Right atrium auricular region (tissue), 2 donors: ENCODE measurements around the gene TSPAN5. TPM values are rescaled to one million over a fixed set of nuclear protein-coding genes. Genes with fewer than 3 reads are reported as not detected.

Experiments
- DNase-seq: peaks from one replicate; pipeline ENCODE4 v3.0.0-alpha.2; 2019; ENCODE audit warnings: low spot score
- H3K27ac ChIP-seq, 2 donors: fragments of 200-600 bp; sonication (generic); 1 replicate in 1 of 2; 2 replicates in 1 of 2; pipeline ENCODE4 v1.5.1; 2016 to 2019
- H3K27me3 ChIP-seq, 2 donors: fragments of 200-600 bp; sonication (generic); one replicate each; pipeline versions ENCODE4 v1.5.1 to v1.6.0; 2017 to 2019
- H3K36me3 ChIP-seq: fragments of 200-600 bp; sonication (generic); one replicate; pipeline ENCODE4 v1.5.1; 2016
- H3K4me1 ChIP-seq, 2 donors: fragments of 200-600 bp; sonication (generic); one replicate each; pipeline versions ENCODE4 v1.5.1 to v1.6.0; 2017 to 2019
- H3K4me3 ChIP-seq, 2 donors: fragments of 200-600 bp; sonication (generic); 1 replicate in 1 of 2; 2 replicates in 1 of 2; pipeline ENCODE4 v1.5.1; 2017 to 2019; ENCODE audit warnings: mild to moderate bottlenecking in 1 of 2, moderate library complexity in 1 of 2
- H3K9me3 ChIP-seq, 2 donors: fragments of 200-600 bp; sonication (generic); one replicate each; pipeline ENCODE4 v1.5.1; 2019
- total RNA-seq, 2 donors: library from RNA; depleted of rRNA; stranded (reverse); fragments of >200 nt; gene quantifications; one replicate each; pipeline ENCODE4 v1.1.0, GENCODE V29; 2016
- TF ChIP-seq, protein P1 (sequence below), 2 donors: fragments of 200-600 bp; sonication (generic); IDR thresholded peaks; one replicate each; pipeline ENCODE4 v1.5.1; 2019; ENCODE audit warnings: antibody characterized with exemption in 2 of 2

Gene TSPAN5
- total RNA-seq, 2 donors from 2014 or later, result 1.8 to 5.7 TPM

DNA sequence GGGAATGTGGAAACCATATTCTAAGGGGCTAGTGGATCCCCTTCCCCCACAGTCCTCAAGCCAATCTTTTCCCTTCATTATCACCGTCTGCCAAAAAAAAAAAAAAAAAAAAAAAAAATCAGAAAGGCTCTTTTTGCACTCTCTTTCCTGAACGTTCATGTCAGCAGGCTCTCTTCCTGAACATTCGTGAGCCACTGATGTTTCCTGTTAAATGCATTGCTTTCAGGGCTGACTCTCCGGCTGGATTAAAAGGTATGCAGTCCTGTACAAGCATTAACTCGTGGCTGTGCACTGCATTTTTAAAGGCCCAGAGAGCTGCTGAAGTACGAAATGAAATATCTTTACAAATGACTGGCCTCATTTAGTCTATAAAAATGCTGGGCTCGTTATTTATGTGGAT is 34.0 kb upstream of the TSPAN5 start:
- no peaks in the 10 kb centered on the region for H3K9me3 ChIP-seq
- H3K4me3 ChIP-seq, result no peak overlapping the region
- H3K36me3 ChIP-seq, result no peaks in the 10 kb centered on the region
- DNase-seq, result no peak
- TF ChIP-seq, protein P1, sequence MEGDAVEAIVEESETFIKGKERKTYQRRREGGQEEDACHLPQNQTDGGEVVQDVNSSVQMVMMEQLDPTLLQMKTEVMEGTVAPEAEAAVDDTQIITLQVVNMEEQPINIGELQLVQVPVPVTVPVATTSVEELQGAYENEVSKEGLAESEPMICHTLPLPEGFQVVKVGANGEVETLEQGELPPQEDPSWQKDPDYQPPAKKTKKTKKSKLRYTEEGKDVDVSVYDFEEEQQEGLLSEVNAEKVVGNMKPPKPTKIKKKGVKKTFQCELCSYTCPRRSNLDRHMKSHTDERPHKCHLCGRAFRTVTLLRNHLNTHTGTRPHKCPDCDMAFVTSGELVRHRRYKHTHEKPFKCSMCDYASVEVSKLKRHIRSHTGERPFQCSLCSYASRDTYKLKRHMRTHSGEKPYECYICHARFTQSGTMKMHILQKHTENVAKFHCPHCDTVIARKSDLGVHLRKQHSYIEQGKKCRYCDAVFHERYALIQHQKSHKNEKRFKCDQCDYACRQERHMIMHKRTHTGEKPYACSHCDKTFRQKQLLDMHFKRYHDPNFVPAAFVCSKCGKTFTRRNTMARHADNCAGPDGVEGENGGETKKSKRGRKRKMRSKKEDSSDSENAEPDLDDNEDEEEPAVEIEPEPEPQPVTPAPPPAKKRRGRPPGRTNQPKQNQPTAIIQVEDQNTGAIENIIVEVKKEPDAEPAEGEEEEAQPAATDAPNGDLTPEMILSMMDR (IDR thresholded peaks at IDR 0.05), result no peak
- no peaks in the 10 kb centered on the region for H3K27me3 ChIP-seq
- H3K27ac ChIP-seq, result no peak overlapping the region
- H3K4me1 ChIP-seq, result no peaks in the 10 kb centered on the region

DNA sequence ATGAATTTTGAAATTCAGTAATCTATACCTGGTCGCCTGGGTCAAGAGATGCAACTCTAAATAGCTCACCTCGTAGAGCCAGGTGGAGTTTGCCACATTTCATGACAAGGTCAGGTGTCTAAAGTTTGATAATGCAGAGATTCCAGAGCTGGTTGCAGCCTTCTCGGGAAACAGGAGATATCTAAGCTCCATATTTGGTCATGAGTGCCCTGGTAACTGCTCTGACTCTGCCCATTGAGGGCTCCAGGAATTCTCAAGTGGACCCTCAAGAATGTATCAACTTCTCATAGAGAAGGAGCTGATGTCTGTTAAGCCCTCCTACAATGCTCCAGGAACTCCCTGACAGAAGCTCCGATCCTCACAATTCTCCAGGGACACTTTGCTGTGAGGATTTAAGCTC is 33.2 kb upstream of the TSPAN5 start:
- no peak for DNase-seq
- no peaks in the 10 kb centered on the region for H3K36me3 ChIP-seq
- H3K27me3 ChIP-seq, result no peaks in the 10 kb centered on the region
- no peak overlapping the region for H3K27ac ChIP-seq
- H3K4me3 ChIP-seq, result no peak overlapping the region
- no peaks in the 10 kb centered on the region for H3K9me3 ChIP-seq
- no peaks in the 10 kb centered on the region for H3K4me1 ChIP-seq
- TF ChIP-seq, protein P1 (IDR thresholded peaks at IDR 0.05), result no peak

DNA sequence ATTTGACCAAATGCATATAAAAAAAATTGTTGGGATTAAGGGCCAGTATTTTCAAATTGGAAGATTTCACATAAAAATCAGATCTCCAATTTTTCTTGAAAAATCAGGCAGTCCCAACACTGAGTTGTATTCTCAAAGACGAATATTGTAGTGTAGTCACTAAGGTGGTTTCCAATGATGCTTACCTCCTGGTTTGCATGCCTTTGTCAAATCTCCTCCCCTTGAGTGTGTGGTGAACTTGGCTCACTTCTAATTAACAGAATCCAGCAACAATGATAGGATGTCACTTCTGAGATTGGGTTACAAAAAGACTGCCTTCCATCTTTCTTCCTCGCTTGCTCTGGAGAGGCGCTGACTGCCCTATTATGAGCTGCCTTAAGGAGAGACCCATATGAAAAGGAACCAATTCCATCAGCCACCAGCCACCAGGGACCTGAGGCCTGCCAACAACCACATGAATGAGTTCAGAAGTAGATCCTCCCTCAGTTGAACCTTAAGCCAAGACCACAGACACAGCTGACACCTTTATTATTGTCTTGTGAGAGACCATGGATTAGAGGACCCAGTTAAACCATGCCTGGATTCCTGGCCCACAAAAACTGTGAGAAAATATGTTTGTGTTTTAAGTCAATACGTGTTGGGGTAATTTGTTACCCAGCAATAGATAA is 31.2 kb upstream of the TSPAN5 start:
- Histone ChIP-seq H3K36me3 (no peaks in the 10 kb centered on the region), H3K4me3 (no peak overlapping the region), H3K9me3 (no peaks in the 10 kb centered on the region), H3K4me1 (no peaks in the 10 kb centered on the region), H3K27me3 (no peaks in the 10 kb centered on the region), H3K27ac (no peak overlapping the region)
- TF ChIP-seq, protein P1 (IDR thresholded peaks at IDR 0.05), result no peak
- no peak for DNase-seq

DNA sequence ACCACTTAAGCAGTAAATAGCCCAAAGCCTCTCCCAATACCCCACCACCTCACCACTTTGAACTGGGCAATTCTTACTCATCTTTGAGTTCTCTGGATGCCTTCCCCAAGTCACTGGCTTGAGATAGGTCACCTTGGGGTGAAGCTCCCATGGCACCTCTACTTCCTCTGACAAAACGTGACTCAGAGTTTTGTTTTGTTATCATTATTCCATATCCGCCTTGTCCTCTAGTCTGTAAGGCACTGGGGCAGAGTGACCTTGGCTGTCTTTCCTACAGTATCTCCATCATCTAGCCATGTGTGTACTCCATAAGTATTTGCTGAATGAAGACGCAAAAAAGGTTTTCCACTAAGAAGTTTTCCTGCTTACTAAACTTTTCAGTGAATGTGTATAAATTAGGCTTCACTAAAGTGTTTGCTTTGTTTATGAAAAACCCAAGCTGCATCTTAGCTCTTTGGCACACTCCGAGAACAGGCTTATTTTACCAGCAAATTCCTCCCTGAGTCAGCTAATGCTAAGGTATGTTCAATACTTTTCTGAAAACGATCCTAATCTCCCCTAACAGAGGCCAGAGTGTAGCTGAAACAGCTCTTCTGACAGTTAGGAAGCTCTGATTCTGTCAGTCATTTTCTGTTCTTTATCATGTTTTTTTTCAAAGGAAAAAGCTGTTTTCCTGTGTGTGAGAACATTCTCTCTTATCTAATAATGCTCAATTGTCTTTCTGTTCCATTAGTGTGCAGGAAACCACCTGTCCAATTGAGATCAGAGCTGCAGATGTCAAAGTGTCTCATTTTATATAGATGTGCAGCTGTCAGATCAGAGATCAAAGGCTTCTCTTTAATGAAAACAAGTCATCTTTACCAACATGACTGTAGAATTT is 30.2 kb upstream of the TSPAN5 start:
- no peaks in the 10 kb centered on the region for H3K36me3 ChIP-seq
- H3K4me1 ChIP-seq, result no peaks in the 10 kb centered on the region
- no peak for DNase-seq
- no peaks in the 10 kb centered on the region for H3K9me3 ChIP-seq
- TF ChIP-seq, protein P1 (IDR thresholded peaks at IDR 0.05), result no peak
- H3K27ac ChIP-seq, result no peak overlapping the region
- H3K4me3 ChIP-seq, result no peak overlapping the region
- H3K27me3 ChIP-seq, result no peaks in the 10 kb centered on the region

DNA sequence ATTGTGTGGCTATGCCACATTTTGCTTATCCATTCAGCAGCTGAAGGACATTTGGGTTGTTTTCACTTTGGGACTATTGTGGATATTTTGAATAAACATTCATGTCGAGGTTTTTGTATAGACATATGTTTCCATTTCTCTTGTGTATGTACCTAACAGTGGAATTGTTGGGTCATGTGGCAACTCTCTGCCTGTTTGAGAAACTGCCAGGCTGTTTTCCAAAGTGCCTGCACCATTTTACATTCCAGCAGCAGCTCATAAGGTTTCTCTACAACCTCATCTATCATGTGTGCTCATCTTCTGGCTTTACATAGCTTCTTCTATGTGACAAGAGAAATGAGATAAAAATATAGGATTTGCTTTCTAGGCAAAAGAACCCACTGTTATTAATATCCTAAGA is 29.5 kb upstream of the TSPAN5 start:
- no peaks in the 10 kb centered on the region for H3K36me3 ChIP-seq

More for the DNA sequence above, 29.5 kb upstream of the TSPAN5 start:
- no peak overlapping the region for H3K27ac ChIP-seq
- TF ChIP-seq, protein P1 (IDR thresholded peaks at IDR 0.05), result no peak
- no peaks in the 10 kb centered on the region for H3K4me1 ChIP-seq
- H3K9me3 ChIP-seq, result no peaks in the 10 kb centered on the region
- no peak overlapping the region for H3K4me3 ChIP-seq
- no peaks in the 10 kb centered on the region for H3K27me3 ChIP-seq
- no peak for DNase-seq
